Loucy (cell line): Measurements from ENCODE around the gene RSRP1.

Source experiments
- EZH2phosphoT487 ChIP-seq: fragments of 200-600 bp; IDR thresholded peaks from 2 replicates; pipeline ENCODE4 v1.6.1; 2018; ENCODE audit warnings: antibody characterized with exemption, mild to moderate bottlenecking, moderate library complexity, borderline replicate concordance
- TF ChIP-seq, protein P1 (sequence below): fragments of 200-600 bp; sonication (generic); conservative IDR thresholded peaks from 2 replicates; pipeline ENCODE4 v1.5.1; 2014; ENCODE audit warnings: mild to moderate bottlenecking, antibody characterized with exemption, low read length

DNA sequence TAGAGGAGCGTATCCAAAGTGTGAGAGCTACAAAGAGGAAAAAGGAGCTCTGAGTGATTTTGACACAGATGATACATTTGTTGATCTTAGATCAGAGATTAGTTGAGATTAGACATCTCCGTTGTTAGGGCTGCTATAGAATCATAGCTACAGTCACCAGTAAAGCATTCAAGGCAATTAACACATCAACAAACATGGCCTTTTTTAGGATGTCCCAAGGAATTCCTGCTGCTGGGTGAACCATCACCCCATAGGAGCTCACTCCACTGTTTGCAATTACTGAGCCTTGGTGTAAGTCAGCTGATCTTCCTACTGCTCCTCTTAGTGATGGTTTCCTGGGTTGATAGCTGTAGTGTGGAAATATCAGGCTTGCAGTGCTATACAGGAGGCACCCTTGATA is 6.7 kb upstream of the RSRP1 start:
- no peak for TF ChIP-seq EZH2phosphoT487
- TF ChIP-seq, protein P1, sequence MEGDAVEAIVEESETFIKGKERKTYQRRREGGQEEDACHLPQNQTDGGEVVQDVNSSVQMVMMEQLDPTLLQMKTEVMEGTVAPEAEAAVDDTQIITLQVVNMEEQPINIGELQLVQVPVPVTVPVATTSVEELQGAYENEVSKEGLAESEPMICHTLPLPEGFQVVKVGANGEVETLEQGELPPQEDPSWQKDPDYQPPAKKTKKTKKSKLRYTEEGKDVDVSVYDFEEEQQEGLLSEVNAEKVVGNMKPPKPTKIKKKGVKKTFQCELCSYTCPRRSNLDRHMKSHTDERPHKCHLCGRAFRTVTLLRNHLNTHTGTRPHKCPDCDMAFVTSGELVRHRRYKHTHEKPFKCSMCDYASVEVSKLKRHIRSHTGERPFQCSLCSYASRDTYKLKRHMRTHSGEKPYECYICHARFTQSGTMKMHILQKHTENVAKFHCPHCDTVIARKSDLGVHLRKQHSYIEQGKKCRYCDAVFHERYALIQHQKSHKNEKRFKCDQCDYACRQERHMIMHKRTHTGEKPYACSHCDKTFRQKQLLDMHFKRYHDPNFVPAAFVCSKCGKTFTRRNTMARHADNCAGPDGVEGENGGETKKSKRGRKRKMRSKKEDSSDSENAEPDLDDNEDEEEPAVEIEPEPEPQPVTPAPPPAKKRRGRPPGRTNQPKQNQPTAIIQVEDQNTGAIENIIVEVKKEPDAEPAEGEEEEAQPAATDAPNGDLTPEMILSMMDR = no peak
